IMR-90 (cell line): ENCODE results near the gene PALM3.

Experiments
- RFX5 ChIP-seq: IDR thresholded peaks from 2 replicates; pipeline ENCODE4 v1.8.0; 2012; ENCODE audit warnings: low read depth, mild to moderate bottlenecking, low read length, moderate library complexity
- TF ChIP-seq, protein P1 (sequence below): conservative IDR thresholded peaks from 2 replicates; pipeline ENCODE4 v1.5.1; 2012; ENCODE audit warnings: mild to moderate bottlenecking, low read depth, low read length, improper control_type of control experiment

GRCh38 chr19:14059093-14059480 is 2.8 kb downstream of the PALM3 start:
- TF ChIP-seq, protein P1, sequence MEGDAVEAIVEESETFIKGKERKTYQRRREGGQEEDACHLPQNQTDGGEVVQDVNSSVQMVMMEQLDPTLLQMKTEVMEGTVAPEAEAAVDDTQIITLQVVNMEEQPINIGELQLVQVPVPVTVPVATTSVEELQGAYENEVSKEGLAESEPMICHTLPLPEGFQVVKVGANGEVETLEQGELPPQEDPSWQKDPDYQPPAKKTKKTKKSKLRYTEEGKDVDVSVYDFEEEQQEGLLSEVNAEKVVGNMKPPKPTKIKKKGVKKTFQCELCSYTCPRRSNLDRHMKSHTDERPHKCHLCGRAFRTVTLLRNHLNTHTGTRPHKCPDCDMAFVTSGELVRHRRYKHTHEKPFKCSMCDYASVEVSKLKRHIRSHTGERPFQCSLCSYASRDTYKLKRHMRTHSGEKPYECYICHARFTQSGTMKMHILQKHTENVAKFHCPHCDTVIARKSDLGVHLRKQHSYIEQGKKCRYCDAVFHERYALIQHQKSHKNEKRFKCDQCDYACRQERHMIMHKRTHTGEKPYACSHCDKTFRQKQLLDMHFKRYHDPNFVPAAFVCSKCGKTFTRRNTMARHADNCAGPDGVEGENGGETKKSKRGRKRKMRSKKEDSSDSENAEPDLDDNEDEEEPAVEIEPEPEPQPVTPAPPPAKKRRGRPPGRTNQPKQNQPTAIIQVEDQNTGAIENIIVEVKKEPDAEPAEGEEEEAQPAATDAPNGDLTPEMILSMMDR = peak; percentile 52
- TF ChIP-seq RFX5 = no peak
